ENCODE data around the gene PDE1C.
A peak's percentile ranks its signal among the peaks of the same experiment; 100 is the strongest.

PDE1C gene

DNA sequence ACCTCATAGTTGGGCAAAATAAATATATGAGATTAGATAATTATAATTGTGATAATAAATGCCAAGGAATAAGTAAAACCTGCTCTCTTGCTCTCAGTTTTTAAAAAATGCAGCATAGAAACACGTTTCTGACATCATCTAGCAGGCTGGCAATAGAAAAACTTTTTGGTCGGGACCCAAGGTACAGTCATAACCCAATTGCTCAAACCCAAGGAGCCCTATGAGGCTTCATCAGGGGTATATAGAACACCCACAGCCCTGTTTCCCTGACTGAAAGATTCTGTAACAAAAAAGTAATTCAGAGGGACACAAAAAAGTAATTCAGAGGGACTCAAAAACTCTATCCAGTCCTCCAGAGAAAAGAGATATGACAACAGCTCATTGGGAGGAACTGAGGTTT lies 3.8 kb downstream of the PDE1C start:
- Histone ChIP-seq H3K36me3 (ENCODE audit: control insufficient read depth in 5 of 5, insufficient read depth in 5 of 5, low read length in 5 of 5) (no peaks in the 10 kb centered on the region), H3K4me3 (ENCODE audit: low read depth in 1 of 5, low read length in 5 of 5) (no peak overlapping the region), H3K9me3 (ENCODE audit: control insufficient read depth in 5 of 5, low read length in 5 of 5) (no peaks in the 10 kb centered on the region), H3K27ac (ENCODE audit: low read depth, low read length) (no peak overlapping the region), H3K4me1 (ENCODE audit: control insufficient read depth in 5 of 5, insufficient read depth in 5 of 5, low read length in 5 of 5) (peaks cover 0 to 11% (median 9%) of the 10 kb centered on the region in 5 donors), H3K27me3 (ENCODE audit: control insufficient read depth in 5 of 5, insufficient read depth in 4 of 5, low read length in 5 of 5) (peaks cover 5 to 26% (median 16%) of the 10 kb centered on the region in 5 donors), H3K9ac (ENCODE audit: low read length in 5 of 5) (no peak overlapping the region)

DNA sequence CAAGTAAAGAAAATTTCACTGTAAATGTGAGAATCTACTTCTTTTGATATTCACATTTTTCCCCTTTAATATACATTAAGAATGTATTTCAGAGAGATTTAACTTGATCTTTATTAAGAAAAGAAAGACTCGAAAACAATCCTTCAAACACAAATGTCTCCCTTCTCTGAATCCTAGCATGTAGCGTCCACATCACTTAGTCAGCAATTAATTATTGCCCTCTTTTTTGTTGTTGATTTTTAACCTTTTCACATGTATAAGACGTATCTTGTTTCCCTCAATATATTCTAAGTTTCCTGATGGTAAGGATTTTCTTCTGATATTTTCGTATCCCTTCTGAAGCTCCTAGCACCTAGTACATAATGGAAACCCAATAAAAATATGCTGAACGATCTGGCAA lies 6.6 kb downstream of the PDE1C start:
- Histone ChIP-seq H3K4me1 (ENCODE audit: control insufficient read depth in 5 of 5, insufficient read depth in 5 of 5, low read length in 5 of 5) (peaks cover 0 to 4% (median 0%) of the 10 kb centered on the region in 5 donors), H3K9me3 (ENCODE audit: control insufficient read depth in 5 of 5, low read length in 5 of 5) (no peaks in the 10 kb centered on the region), H3K9ac (ENCODE audit: low read length in 5 of 5) (no peak overlapping the region), H3K4me3 (ENCODE audit: low read depth in 1 of 5, low read length in 5 of 5) (no peak overlapping the region), H3K27me3 (ENCODE audit: control insufficient read depth in 5 of 5, insufficient read depth in 4 of 5, low read length in 5 of 5) (peaks cover 2 to 4% (median 3%) of the 10 kb centered on the region in 5 donors), H3K27ac (ENCODE audit: low read depth, low read length) (no peak overlapping the region), H3K36me3 (ENCODE audit: control insufficient read depth in 5 of 5, insufficient read depth in 5 of 5, low read length in 5 of 5) (no peaks in the 10 kb centered on the region)

DNA sequence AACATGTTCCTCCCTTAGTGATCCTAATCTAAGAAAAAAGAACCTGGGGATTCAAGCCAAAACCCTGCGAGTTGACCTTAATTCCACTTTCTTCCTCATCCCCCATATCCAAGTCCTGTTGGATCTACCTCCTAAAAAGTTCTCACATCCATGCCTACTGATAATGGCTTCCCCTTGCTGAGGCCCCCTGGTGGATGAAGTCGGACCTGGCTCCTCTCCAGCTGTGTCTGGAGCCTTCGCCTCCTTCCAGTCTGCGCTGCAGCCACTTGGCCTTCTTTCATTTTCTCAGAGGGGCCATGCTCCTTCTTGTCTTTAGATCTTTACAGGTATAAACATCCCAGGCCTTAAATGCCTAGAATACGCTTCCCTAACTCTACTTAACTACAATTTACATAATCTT lies 8.1 kb downstream of the PDE1C start:
- Histone ChIP-seq H3K9me3 (ENCODE audit: control insufficient read depth in 5 of 5, low read length in 5 of 5) (no peaks in the 10 kb centered on the region), H3K9ac (ENCODE audit: low read length in 5 of 5) (no peak overlapping the region), H3K27ac (ENCODE audit: low read depth, low read length) (no peak overlapping the region), H3K36me3 (ENCODE audit: control insufficient read depth in 5 of 5, insufficient read depth in 5 of 5, low read length in 5 of 5) (no peaks in the 10 kb centered on the region), H3K4me1 (ENCODE audit: control insufficient read depth in 5 of 5, insufficient read depth in 5 of 5, low read length in 5 of 5) (peaks cover 0 to 4% (median 0%) of the 10 kb centered on the region in 5 donors), H3K27me3 (ENCODE audit: control insufficient read depth in 5 of 5, insufficient read depth in 4 of 5, low read length in 5 of 5) (peaks cover 0 to 9% (median 4%) of the 10 kb centered on the region in 5 donors), H3K4me3 (ENCODE audit: low read depth in 1 of 5, low read length in 5 of 5) (no peak overlapping the region)

DNA sequence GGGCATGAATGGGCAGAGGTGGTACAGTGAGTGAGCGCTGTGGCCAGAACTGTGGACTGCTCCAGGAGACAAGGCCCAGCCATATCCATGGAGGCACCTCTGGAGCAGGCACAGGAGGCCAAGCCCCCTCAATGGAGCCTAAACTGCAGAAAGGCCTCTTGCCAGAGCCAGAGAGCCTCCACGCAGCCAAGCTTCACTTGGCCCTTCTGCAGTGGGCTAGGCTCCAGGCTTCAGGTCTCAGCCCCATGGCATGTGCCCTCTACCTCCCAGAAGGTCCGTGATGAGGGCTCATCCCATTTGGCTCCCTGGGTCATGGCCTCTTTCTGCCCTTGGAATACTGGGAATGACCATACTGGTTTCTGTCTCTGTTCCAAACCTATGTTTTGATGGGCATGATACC lies 8.9 kb downstream of the PDE1C start:
- Histone ChIP-seq H3K4me3 (ENCODE audit: low read depth in 1 of 5, low read length in 5 of 5) (no peak overlapping the region), H3K36me3 (ENCODE audit: control insufficient read depth in 5 of 5, insufficient read depth in 5 of 5, low read length in 5 of 5) (no peaks in the 10 kb centered on the region), H3K9me3 (ENCODE audit: control insufficient read depth in 5 of 5, low read length in 5 of 5) (no peaks in the 10 kb centered on the region), H3K4me1 (ENCODE audit: control insufficient read depth in 5 of 5, insufficient read depth in 5 of 5, low read length in 5 of 5) (peaks cover 0 to 4% (median 0%) of the 10 kb centered on the region in 5 donors), H3K9ac (ENCODE audit: low read length in 5 of 5) (no peak overlapping the region), H3K27ac (ENCODE audit: low read depth, low read length) (no peak overlapping the region), H3K27me3 (ENCODE audit: control insufficient read depth in 5 of 5, insufficient read depth in 4 of 5, low read length in 5 of 5) (peaks cover 0 to 5% (median 4%) of the 10 kb centered on the region in 5 donors)

DNA sequence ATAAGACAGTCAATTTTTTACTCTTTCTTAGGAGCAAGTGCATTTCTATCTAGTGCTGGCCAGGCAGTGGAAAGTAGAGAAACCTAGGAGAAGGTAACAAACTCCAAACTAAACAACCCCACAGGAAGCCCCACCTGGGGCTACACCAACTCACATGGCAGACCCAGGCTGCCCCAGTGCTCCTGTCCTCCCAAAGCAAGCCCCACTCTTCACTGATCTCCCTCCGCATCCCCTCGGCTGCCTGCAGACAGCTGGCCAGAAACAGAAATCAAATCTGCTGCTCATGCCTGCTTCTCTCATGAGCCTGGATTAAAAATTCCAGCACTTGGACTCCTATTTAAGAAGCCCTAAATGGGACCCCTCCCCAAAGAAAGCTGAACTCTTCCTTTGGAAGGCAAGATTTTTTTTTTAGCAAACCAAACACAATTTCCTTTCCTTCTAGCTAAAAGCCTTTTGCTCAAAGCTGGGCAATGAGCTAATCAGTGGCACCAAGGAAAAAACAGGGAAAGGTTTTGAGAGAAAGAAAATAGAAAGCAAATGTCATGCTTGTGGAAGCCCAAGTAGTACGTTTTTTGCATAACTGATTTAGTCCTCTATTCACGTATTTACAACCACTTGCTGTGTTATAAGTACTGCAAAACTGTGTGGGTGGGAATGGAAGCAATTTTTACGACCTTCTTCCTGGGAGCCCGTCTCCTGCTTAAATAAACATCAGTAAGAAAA lies 10.8 kb downstream of the PDE1C start:
- peaks cover 0 to 4% (median 0%) of the 10 kb centered on the region in 5 donors for H3K4me1 ChIP-seq (ENCODE audit: control insufficient read depth in 5 of 5, insufficient read depth in 5 of 5, low read length in 5 of 5)
- H3K9ac ChIP-seq (ENCODE audit: low read length in 5 of 5): no peak overlapping the region
- H3K27ac ChIP-seq (ENCODE audit: low read depth, low read length): no peak overlapping the region
- peaks cover 0 to 5% (median 0%) of the 10 kb centered on the region in 5 donors for H3K27me3 ChIP-seq (ENCODE audit: control insufficient read depth in 5 of 5, insufficient read depth in 4 of 5, low read length in 5 of 5)
- H3K9me3 ChIP-seq (ENCODE audit: control insufficient read depth in 5 of 5, low read length in 5 of 5): no peaks in the 10 kb centered on the region
- H3K36me3 ChIP-seq (ENCODE audit: control insufficient read depth in 5 of 5, insufficient read depth in 5 of 5, low read length in 5 of 5): no peaks in the 10 kb centered on the region
- H3K4me3 ChIP-seq (ENCODE audit: low read depth in 1 of 5, low read length in 5 of 5): peak overlapping the region in 1 of 5 donors; percentile 12

DNA sequence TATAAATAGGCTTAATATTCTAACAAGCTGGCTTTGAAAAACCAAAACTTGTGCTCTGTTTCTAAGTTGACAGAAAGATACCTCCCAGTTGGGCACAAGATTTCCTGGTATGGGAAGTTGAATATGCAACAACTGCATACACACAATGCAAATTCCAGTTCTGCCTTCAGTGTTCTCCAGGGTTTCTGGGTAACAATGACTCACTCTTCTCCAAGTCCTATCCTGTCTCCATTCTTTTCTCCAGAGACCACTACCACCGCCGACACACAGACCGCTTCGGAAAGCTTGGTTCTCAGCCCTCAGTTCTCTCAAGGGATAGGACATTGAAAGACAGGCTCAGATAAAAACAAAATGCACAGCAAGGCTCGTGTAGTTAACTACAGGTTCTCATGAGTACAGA lies 12.2 kb downstream of the PDE1C start:
- H3K9ac ChIP-seq (ENCODE audit: low read length in 5 of 5): no peak overlapping the region
- no peaks in the 10 kb centered on the region for H3K9me3 ChIP-seq (ENCODE audit: control insufficient read depth in 5 of 5, low read length in 5 of 5)
- peaks cover 0 to 5% (median 0%) of the 10 kb centered on the region in 5 donors for H3K27me3 ChIP-seq (ENCODE audit: control insufficient read depth in 5 of 5, insufficient read depth in 4 of 5, low read length in 5 of 5)
- H3K4me1 ChIP-seq (ENCODE audit: control insufficient read depth in 5 of 5, insufficient read depth in 5 of 5, low read length in 5 of 5): peaks cover 0 to 4% (median 0%) of the 10 kb centered on the region in 5 donors
- no peak overlapping the region for H3K27ac ChIP-seq (ENCODE audit: low read depth, low read length)
- H3K4me3 ChIP-seq (ENCODE audit: low read depth in 1 of 5, low read length in 5 of 5): no peak overlapping the region
- H3K36me3 ChIP-seq (ENCODE audit: control insufficient read depth in 5 of 5, insufficient read depth in 5 of 5, low read length in 5 of 5): no peaks in the 10 kb centered on the region

DNA sequence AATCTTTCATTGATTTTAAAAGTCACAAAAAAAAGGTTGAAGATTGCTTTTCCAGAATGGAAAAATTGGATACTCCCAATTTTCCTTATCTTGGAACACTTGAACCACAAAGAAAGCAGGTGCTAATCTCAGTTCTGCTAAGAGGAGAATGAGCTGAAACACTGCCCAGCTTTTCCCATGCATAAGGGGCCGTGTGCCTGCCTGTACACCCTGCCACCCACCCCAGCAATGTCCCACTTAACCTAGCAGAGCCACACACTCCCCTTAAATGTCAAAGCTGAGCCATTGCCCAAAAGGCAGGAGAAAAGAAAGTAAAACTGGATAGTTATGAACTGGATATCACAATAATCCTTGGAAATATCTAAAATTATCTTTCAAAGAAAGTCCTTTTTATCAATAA lies 13.4 kb downstream of the PDE1C start:
- Histone ChIP-seq H3K4me1 (ENCODE audit: control insufficient read depth in 5 of 5, insufficient read depth in 5 of 5, low read length in 5 of 5) (peaks cover 0 to 4% (median 0%) of the 10 kb centered on the region in 5 donors), H3K36me3 (ENCODE audit: control insufficient read depth in 5 of 5, insufficient read depth in 5 of 5, low read length in 5 of 5) (no peaks in the 10 kb centered on the region), H3K27me3 (ENCODE audit: control insufficient read depth in 5 of 5, insufficient read depth in 4 of 5, low read length in 5 of 5) (peaks cover 0 to 5% (median 0%) of the 10 kb centered on the region in 5 donors), H3K9ac (ENCODE audit: low read length in 5 of 5) (no peak overlapping the region), H3K9me3 (ENCODE audit: control insufficient read depth in 5 of 5, low read length in 5 of 5) (no peaks in the 10 kb centered on the region), H3K4me3 (ENCODE audit: low read depth in 1 of 5, low read length in 5 of 5) (no peak overlapping the region), H3K27ac (ENCODE audit: low read depth, low read length) (no peak overlapping the region)

DNA sequence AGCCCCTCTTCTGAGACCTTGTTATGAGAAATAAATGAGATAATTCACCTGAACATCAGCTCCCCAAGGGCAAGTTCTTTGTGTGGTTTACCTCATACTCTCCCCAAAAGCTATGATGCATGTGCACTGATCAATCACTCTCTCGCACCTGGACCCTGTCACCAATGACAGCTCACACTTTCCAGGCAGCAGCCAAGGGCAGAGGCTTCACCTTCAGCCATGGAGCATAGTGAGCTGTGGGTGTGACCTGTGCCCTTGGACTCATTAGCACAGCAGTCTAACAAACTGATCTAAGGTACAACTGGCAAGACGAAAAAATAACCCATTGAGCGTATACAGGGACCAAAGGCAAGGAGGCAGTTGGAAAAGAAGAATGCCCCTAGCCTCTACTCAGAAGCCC lies 17.0 kb downstream of the PDE1C start:
- no peaks in the 10 kb centered on the region for H3K9me3 ChIP-seq (ENCODE audit: control insufficient read depth in 5 of 5, low read length in 5 of 5)
- H3K36me3 ChIP-seq (ENCODE audit: control insufficient read depth in 5 of 5, insufficient read depth in 5 of 5, low read length in 5 of 5): no peaks in the 10 kb centered on the region
- H3K27me3 ChIP-seq (ENCODE audit: control insufficient read depth in 5 of 5, insufficient read depth in 4 of 5, low read length in 5 of 5): peaks cover 0 to 5% (median 0%) of the 10 kb centered on the region in 5 donors
- H3K9ac ChIP-seq (ENCODE audit: low read length in 5 of 5): no peak overlapping the region
- no peak overlapping the region for H3K27ac ChIP-seq (ENCODE audit: low read depth, low read length)
- no peak overlapping the region for H3K4me3 ChIP-seq (ENCODE audit: low read depth in 1 of 5, low read length in 5 of 5)
- no peaks in the 10 kb centered on the region for H3K4me1 ChIP-seq (ENCODE audit: control insufficient read depth in 5 of 5, insufficient read depth in 5 of 5, low read length in 5 of 5)

DNA sequence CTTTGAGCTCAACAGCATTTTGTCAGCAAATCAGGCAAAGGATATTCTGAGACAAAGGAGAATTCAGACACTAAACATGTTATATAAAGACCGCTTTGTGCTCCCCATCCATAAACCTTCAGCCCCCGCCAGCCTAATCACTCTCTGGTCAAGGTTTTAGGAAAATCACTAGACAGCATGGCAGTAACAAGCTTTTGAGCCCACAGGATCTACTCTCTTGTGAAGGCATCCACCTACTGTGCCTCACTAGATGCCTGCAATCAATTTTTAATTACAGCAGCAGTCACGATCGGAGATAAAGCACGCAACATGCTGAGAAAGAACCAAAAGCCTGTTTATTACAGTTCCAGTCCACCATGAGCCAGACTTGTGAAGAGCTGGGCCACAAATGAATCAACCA lies 19.1 kb downstream of the PDE1C start:
- H3K9me3 ChIP-seq (ENCODE audit: control insufficient read depth in 5 of 5, low read length in 5 of 5): no peaks in the 10 kb centered on the region
- no peak overlapping the region for H3K4me3 ChIP-seq (ENCODE audit: low read depth in 1 of 5, low read length in 5 of 5)
- H3K9ac ChIP-seq (ENCODE audit: low read length in 5 of 5): no peak overlapping the region
- H3K36me3 ChIP-seq (ENCODE audit: control insufficient read depth in 5 of 5, insufficient read depth in 5 of 5, low read length in 5 of 5): no peaks in the 10 kb centered on the region
- H3K27me3 ChIP-seq (ENCODE audit: control insufficient read depth in 5 of 5, insufficient read depth in 4 of 5, low read length in 5 of 5): no peaks in the 10 kb centered on the region
- no peak overlapping the region for H3K27ac ChIP-seq (ENCODE audit: low read depth, low read length)
- no peaks in the 10 kb centered on the region for H3K4me1 ChIP-seq (ENCODE audit: control insufficient read depth in 5 of 5, insufficient read depth in 5 of 5, low read length in 5 of 5)

DNA sequence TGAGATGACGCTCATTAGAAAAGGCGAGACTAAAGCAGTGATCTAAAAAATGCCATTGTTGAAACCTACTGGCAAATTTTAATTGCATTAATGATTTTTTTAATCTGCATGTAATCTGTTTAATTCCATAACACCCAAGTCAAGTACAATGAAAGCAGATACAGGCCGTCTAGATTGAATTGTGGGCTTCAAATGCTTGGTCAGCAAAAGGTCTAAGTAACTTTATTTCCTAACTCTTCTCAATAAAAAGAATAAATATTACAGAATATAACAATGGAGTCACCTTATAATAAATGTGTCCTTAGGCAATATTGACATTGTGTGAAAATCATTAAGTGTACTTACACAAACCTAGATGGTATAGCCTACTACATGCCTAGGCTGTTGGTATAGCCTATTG lies 20.6 kb downstream of the PDE1C start:
- Histone ChIP-seq H3K9ac (ENCODE audit: low read length in 5 of 5) (no peak overlapping the region), H3K4me3 (ENCODE audit: low read depth in 1 of 5, low read length in 5 of 5) (no peak overlapping the region), H3K4me1 (ENCODE audit: control insufficient read depth in 5 of 5, insufficient read depth in 5 of 5, low read length in 5 of 5) (no peaks in the 10 kb centered on the region), H3K9me3 (ENCODE audit: control insufficient read depth in 5 of 5, low read length in 5 of 5) (no peaks in the 10 kb centered on the region), H3K27ac (ENCODE audit: low read depth, low read length) (no peak overlapping the region), H3K27me3 (ENCODE audit: control insufficient read depth in 5 of 5, insufficient read depth in 4 of 5, low read length in 5 of 5) (no peaks in the 10 kb centered on the region), H3K36me3 (ENCODE audit: control insufficient read depth in 5 of 5, insufficient read depth in 5 of 5, low read length in 5 of 5) (no peaks in the 10 kb centered on the region)
